Subcutaneous abdominal adipose tissue (tissue), 5 donors: ENCODE results near the gene IL17RB.
A peak's percentile ranks its signal among the peaks of the same experiment; 100 is the strongest.

Experiments used
- H3K27ac ChIP-seq: one replicate; pipeline ENCODE4 v1.7.0; 2013; ENCODE audit warnings: low read depth, mild to moderate bottlenecking, inconsistent platforms, low read length, moderate library complexity
- H3K27me3 ChIP-seq, 5 donors: one replicate each; pipeline ENCODE4 v1.7.0; 2013; ENCODE audit warnings: low read length in 5 of 5, inconsistent platforms in 1 of 5; ENCODE audit not compliant: control insufficient read depth in 5 of 5, insufficient read depth in 4 of 5
- H3K36me3 ChIP-seq, 5 donors: one replicate each; pipeline ENCODE4 v1.7.0; 2013; ENCODE audit warnings: low read length in 5 of 5; ENCODE audit not compliant: control insufficient read depth in 5 of 5, insufficient read depth in 5 of 5
- H3K4me1 ChIP-seq, 5 donors: one replicate each; pipeline ENCODE4 v1.7.0; 2013; ENCODE audit warnings: low read length in 5 of 5, mild to moderate bottlenecking in 3 of 5, moderate library complexity in 1 of 5; ENCODE audit not compliant: control insufficient read depth in 5 of 5, insufficient read depth in 5 of 5
- H3K4me3 ChIP-seq, 5 donors: one replicate each; pipeline ENCODE4 v1.7.0; 2013; ENCODE audit warnings: low read length in 5 of 5, low read depth in 1 of 5
- H3K9ac ChIP-seq, 5 donors: one replicate each; pipeline ENCODE4 v1.7.0; 2013; ENCODE audit warnings: low read length in 5 of 5, mild to moderate bottlenecking in 4 of 5, moderate library complexity in 3 of 5
- H3K9me3 ChIP-seq, 5 donors: one replicate each; pipeline ENCODE4 v1.7.0; 2013; ENCODE audit warnings: low read length in 5 of 5; ENCODE audit not compliant: control insufficient read depth in 5 of 5
- donor health status: healthy.
- donor health status: healthy.
- donor health status: healthy.
- donor health status: healthy.
- donor health status: healthy.

IL17RB gene

DNA sequence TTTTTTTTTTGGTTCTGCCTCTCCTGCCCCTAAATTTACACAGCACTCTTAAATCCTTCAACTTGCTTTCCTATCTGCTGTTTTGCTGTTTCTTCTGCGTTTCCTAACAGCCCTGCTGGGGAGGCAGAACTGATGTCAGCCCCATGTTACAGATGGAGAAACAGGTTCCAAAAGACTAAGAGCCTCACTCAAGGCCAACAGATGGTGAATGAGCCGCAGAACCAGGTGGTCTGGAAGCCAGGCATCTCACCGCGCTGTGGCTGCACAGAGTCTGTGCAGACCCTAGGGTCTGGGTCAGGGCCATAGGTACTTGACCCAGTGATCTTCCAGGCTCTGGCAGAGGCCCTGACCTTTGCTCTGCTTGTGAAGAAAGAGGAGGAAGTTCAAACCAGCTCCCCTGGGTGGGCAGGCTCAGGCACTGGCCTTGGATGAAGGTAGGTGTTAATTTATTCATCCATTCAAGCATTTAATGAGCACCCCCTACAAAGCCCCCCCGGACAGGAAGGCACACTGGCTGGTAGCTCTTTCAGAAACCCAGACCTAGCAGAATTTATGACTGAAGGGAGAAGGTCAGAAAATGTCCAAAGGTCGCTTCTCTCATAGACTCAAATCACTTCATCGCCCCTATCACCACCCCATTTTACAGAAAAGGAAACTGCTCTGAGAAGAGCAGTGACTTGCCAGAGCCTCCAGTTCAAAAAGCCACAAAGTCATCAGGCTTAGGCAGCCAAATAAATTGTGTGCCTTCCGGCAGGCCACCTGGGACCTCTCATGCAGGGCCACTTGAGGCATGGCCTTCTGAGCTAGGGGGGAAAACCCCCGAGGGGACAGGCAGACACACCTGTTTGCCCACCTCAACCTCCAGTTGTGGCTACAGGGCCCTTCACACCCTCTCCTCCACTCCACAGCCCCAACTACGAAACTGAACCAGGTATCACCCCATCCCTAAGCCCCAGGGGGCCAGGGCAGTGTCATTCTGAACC is 2.9 kb upstream of the IL17RB start:
- H3K36me3 ChIP-seq, result no peaks in the 10 kb centered on the region
- no peak overlapping the region for H3K4me3 ChIP-seq
- H3K4me1 ChIP-seq, result peaks cover 0 to 18% (median 13%) of the 10 kb centered on the region in 5 donors
- H3K27ac ChIP-seq, result no peak overlapping the region
- H3K27me3 ChIP-seq, result peaks cover 6 to 21% (median 15%) of the 10 kb centered on the region in 5 donors
- H3K9me3 ChIP-seq, result no peaks in the 10 kb centered on the region
- no peak overlapping the region for H3K9ac ChIP-seq

GRCh38 chr3:53844262-53845102 is 1.9 kb upstream of the IL17RB start:
- H3K27ac ChIP-seq, result no peak overlapping the region
- peaks cover 0 to 18% (median 13%) of the 10 kb centered on the region in 5 donors for H3K4me1 ChIP-seq
- peaks cover 6 to 24% (median 19%) of the 10 kb centered on the region in 5 donors for H3K27me3 ChIP-seq
- H3K9ac ChIP-seq, result no peak overlapping the region
- no peaks in the 10 kb centered on the region for H3K36me3 ChIP-seq
- no peaks in the 10 kb centered on the region for H3K9me3 ChIP-seq
- H3K4me3 ChIP-seq, result no peak overlapping the region

GRCh38 chr3:53845103-53845880 is 1.1 kb upstream of the IL17RB start:
- peaks cover 6 to 24% (median 19%) of the 10 kb centered on the region in 5 donors for H3K27me3 ChIP-seq
- H3K27ac ChIP-seq, result no peak overlapping the region
- H3K9ac ChIP-seq, result peak overlapping the region in 2 of 5 donors; percentile 49 to 62
- no peaks in the 10 kb centered on the region for H3K36me3 ChIP-seq
- H3K9me3 ChIP-seq, result no peaks in the 10 kb centered on the region
- peaks cover 0 to 18% (median 13%) of the 10 kb centered on the region in 5 donors for H3K4me1 ChIP-seq
- peak overlapping the region; percentile 67 to 79 (median 76) for H3K4me3 ChIP-seq

GRCh38 chr3:53845881-53846133 is 561 bp upstream of the IL17RB start:
- Histone ChIP-seq H3K9me3 (no peaks in the 10 kb centered on the region), H3K9ac (peak overlapping the region in 2 of 5 donors; percentile 49 to 62), H3K4me1 (peaks cover 0 to 18% (median 13%) of the 10 kb centered on the region in 5 donors), H3K27me3 (peaks cover 6 to 24% (median 19%) of the 10 kb centered on the region in 5 donors), H3K4me3 (peak overlapping the region; percentile 67 to 79 (median 76)), H3K36me3 (no peaks in the 10 kb centered on the region), H3K27ac (no peak overlapping the region)

- Histone ChIP-seq H3K27ac (no peak overlapping the region), H3K9ac (no peak overlapping the region)
These were observed 435 bp downstream of the IL17RB start for GRCh38 chr3:53846851-53847155.

GRCh38 chr3:53849916-53850315 is 3.5 kb downstream of the IL17RB start:
- no peaks in the 10 kb centered on the region for H3K9me3 ChIP-seq
- H3K9ac ChIP-seq, result no peak overlapping the region
- H3K36me3 ChIP-seq, result no peaks in the 10 kb centered on the region
- no peak overlapping the region for H3K4me3 ChIP-seq
- H3K27me3 ChIP-seq, result peaks cover 10 to 24% (median 18%) of the 10 kb centered on the region in 5 donors
- H3K27ac ChIP-seq, result no peak overlapping the region
- peaks cover 0 to 18% (median 13%) of the 10 kb centered on the region in 5 donors for H3K4me1 ChIP-seq

More at GRCh38 chr3:53846851-53847155, 435 bp downstream of the IL17RB start:
- Histone ChIP-seq H3K27me3 (peaks cover 10 to 24% (median 21%) of the 10 kb centered on the region in 5 donors), H3K9me3 (no peaks in the 10 kb centered on the region), H3K36me3 (no peaks in the 10 kb centered on the region), H3K4me3 (peak overlapping the region in 4 of 5 donors; percentile 67 to 79 (median 78)), H3K4me1 (peaks cover 0 to 18% (median 13%) of the 10 kb centered on the region in 5 donors)

DNA sequence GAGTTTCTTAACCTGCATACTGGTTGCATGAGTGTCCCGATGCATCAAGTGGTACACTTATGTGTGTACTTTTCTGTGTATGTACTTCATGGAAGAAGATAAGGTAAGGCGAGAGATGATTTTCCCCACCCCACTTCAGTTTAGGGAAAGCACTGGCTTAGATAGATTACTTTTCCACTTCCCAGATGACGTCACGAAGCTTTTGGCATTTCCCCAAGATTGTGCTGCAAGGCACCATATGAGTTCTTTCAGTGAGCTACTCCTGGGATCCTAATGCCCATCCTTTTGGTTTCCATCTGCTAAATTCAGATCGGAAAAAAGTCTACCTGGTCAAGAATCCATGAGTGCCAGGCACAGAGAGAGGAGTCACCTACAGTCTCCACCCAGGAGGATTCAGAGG is 4.5 kb downstream of the IL17RB start:
- H3K27ac ChIP-seq, result no peak overlapping the region
- peaks cover 0 to 10% (median 8%) of the 10 kb centered on the region in 5 donors for H3K4me1 ChIP-seq
- no peak overlapping the region for H3K4me3 ChIP-seq
- H3K27me3 ChIP-seq, result peaks cover 10 to 20% (median 15%) of the 10 kb centered on the region in 5 donors
- no peaks in the 10 kb centered on the region for H3K36me3 ChIP-seq
- no peak overlapping the region for H3K9ac ChIP-seq
- no peaks in the 10 kb centered on the region for H3K9me3 ChIP-seq

GRCh38 chr3:53856964-53857363 is 10.6 kb downstream of the IL17RB start:
- H3K27ac ChIP-seq, result no peak overlapping the region
- no peaks in the 10 kb centered on the region for H3K4me1 ChIP-seq
- peaks cover 11 to 28% (median 13%) of the 10 kb centered on the region in 5 donors for H3K36me3 ChIP-seq
- no peaks in the 10 kb centered on the region for H3K9me3 ChIP-seq
- H3K4me3 ChIP-seq, result no peak overlapping the region
- no peak overlapping the region for H3K9ac ChIP-seq
- H3K27me3 ChIP-seq, result peaks cover 0 to 2% (median 0%) of the 10 kb centered on the region in 5 donors

DNA sequence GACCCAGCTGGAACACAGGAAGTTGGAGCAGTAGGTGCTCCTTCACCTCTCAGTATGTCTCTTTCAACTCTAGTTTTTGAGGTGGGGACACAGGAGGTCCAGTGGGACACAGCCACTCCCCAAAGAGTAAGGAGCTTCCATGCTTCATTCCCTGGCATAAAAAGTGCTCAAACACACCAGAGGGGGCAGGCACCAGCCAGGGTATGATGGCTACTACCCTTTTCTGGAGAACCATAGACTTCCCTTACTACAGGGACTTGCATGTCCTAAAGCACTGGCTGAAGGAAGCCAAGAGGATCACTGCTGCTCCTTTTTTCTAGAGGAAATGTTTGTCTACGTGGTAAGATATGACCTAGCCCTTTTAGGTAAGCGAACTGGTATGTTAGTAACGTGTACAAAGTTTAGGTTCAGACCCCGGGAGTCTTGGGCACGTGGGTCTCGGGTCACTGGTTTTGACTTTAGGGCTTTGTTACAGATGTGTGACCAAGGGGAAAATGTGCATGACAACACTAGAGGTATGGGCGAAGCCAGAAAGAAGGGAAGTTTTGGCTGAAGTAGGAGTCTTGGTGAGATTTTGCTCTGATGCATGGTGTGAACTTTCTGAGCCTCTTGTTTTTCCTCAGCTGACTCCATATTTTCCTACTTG is 11.9 kb downstream of the IL17RB start:
- Histone ChIP-seq H3K27ac (no peak overlapping the region), H3K4me3 (no peak overlapping the region), H3K9me3 (no peaks in the 10 kb centered on the region), H3K9ac (no peak overlapping the region), H3K27me3 (no peaks in the 10 kb centered on the region), H3K4me1 (no peaks in the 10 kb centered on the region), H3K36me3 (peaks cover 11 to 36% (median 15%) of the 10 kb centered on the region in 5 donors)
